ENCODE data around the gene ADK.

The ADK gene

DNA sequence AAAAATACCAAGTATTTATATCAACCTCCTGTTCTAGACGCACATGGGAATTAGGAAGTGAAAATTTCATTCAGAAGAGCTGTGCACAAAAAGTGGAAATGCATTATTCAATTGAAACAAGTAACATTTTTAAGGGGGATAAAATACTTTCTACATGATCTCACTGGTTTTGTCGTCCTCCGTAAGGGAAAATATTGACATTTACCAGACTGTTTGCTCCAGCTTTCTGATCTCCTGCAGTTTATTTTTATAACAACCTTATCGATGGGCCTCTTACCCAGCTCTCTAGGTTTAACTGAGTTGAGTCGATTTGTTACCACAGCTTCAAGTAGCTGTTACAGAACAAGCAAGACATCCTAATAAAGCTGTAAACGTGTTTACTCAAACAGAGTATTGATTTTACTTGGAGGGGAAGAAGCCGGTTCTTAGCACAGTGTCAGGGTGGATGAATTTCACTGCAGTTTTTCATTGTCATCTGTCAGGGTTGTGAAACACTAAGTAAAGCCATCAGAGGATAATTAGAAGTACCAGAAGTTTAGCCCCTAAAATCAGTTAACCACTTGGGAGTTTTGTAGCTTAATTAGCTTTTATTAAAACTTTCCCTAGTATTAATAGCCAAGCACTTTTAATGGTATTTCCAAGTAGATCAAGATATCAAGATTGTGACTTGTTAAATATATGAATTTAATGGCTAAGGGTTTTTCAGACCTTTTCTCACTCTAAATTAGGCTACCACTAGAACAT, 532.8 kb downstream of the ADK start:
- DNase-seq: no peak

DNA sequence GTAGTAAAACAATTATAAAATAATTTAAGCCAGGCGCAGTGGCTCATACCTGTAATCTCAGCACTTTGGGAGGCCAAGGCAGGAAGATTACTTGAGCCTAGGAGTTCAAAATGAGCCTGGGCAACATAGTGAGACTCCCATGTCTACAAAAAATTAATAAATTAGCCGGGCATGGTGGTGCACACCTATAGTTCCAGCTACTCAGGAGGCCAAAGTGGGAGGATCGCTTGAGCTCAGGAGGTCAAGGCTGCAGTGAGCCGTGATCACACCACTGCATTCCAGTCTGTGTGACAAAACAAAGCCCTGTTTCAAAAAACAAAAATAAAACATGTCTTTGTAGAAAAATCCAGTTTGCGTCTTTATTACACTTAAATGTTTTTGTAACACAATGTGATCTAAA, 533.4 kb downstream of the ADK start:
- no peak for DNase-seq

DNA sequence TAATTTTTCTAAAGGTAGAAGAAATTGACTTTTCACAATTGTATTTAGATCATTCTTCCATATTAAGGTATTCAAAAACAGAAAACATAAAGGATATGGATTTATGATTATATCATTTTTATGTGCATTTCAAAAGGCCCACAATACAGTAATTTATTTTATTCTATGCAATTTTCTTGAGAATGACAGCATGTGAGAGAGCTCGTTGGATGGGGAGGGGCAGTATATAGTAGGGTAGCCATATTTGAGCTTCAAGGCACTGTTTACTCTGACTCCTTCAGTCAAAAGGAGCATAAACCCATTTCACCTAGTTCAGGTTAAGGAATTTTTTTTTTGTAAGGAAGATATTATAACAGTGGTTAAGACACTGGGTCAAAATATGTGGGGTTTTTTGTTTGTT, 534.5 kb downstream of the ADK start:
- no peak for DNase-seq

DNA sequence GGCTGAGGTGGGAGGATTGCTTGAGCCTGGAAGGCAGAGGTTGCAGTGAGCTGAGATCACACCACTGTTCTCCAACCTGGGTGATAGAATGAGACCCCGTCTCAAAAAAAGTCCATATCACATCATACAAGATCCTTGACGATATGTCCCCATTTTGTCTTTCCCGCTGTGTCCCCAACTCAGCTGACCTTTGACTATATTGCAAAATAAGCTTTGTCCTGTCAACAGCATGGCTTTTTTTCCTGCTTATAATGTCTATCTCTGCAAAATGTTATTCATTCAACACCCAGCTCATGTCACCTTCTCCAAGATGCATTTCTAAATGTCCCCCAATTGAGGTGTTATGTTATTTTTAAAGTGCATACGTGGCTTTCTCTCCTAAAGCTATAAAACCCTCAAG, 539.4 kb downstream of the ADK start:
- no peak for DNase-seq

DNA sequence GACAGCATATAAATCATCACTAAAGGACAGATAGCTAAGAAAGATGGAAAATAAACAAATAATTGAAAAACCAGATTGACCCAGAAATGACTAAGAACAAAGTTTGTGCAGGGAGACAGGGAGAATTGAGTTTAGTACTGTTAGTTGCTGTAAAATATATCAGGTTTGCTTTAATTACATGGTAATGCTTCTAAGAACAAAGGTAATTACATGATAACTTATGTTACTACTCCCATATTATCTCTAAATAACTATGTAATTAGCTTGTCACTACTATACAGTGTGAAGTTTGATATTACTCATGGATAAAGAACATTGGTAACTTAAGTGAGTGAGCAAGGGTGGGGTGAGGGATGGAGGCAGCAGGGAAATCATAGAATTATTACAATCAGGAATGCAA, 540.1 kb downstream of the ADK start:
- DNase-seq: no peak

DNA sequence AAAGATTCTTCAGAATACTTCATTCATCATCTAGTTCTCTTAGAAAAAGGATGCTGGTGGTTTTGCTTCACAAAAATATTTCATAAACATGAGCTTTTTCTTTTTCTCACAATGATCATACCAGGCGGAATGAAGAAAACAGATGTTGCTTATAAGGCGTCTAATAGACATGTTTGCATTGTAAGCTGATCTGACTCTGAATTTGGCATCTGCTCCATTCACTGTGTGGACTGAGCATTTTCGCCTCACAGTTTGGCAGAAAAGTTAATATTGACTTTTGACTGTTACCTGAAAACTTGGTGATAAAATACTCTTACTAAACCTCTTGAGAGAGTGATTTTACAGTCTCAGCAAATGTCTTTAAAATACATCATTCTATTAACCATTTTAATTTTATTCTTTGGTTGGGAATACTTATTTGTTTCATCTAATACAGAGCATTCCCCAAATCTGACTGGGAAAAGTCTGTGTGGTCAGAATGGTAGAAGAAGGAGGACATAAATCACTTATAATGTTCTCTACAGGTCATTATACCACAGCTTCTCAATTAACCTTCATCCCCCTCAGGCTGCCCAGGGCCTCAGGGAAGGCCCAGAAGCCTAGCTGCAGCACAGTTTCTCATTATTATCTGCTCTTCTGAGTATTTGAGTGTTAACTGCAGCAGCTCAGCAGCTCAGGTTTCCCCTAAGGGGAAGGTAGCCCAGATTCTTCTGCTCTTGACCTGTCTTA, 553.8 kb downstream of the ADK start:
- DNase-seq: no peak

DNA sequence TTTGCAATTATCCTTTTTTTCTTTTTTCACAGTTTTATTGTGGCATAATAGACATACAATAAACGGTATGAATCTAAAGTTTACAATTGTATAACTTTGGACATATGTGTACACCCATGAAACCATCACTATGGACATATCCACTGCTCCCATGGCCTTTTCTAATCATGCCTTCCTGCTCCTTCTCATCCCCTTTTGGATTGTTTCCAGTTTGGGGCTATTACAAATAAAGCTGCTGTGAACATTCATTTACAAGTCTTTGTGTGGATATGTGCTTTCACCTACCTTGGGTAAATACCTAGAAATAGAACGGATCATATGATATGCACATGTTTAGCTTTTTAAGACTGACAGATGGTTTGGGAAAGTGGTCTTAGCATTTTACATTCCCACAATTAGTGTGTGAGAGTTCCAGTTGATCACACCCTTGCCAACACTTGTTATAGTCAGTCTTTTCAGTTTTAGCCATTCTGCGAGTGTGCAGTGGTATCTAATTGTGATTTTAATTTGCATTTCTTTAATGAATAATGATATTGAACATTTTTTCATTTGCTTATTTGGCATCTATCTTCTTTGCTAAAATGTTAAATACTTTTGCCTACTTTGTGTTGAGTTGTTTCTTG, 554.4 kb downstream of the ADK start:
- DNase-seq: no peak

DNA sequence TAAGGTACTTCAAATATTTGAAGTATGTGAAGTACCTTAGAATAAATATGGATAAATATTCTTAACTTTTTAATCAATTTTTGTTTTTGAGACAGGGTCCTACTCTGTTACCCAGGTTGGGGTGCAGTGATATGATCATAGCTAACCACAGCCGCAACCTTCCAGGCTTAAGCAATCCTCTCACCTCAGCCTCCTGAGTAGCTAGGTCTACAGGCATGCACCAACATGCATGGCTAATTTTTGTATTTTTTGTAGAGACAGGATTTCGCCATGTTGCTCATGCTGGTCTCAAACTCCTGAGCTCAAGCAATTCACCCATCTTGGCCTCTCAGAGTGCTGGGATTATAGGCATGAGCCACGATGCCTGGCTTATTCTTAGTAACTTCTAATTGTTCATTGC, 555.9 kb downstream of the ADK start:
- DNase-seq: no peak

DNA sequence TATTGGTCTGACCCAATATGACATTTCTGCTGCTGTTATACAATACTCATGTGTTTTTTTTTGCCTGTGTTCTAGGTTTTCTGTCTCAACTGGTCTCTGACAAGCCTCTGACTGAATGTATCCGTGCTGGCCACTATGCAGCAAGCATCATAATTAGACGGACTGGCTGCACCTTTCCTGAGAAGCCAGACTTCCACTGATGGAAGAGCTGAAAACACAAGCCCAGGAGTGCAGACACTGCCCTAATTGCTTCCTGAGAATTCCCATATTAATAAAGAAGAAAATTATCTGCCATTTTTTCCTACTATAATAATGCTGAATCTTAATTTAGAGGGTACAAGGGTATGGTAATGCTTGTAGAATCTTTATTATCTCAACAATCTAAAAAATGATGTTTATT, 557.2 kb downstream of the ADK start:
- no peak for DNase-seq

DNA sequence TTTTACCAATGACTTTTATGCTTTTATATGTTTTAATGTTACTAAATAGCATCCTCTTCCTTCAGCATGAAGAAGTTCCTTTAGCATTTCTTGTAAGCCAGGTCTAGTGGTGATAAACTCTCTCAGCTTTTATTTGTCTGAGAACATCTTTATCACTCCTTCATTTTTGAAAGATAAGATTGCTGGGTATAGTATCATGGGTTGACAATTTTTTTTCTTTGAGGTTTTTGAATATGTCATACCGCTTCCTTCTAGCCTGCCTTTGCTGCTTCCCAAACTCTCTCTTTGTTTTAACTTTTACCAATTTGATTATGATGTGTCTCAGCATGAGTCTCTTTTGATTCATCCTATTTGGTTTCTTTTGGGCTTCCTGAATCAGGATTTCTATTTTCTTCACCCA, 567.2 kb downstream of the ADK start:
- DNase-seq: no peak

DNA sequence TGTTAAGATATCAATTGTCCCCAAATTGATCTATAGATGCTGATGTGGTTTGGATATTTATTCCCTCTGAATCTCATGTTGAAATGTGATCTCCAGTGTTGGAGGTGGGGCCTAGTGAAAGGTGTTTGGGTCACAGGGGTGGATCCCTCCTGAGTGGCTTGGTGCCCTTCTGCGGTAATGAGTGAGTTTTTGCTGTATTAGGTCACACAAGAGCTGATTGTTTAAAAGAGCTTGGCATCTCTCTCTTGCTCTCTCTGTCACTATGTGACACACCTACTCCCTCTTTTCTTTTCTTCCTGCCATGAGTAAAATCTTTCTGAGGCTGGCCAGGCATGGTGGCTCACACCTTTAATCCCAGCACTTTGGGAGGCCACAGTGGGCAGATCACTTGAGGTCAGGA, 577.2 kb downstream of the ADK start:
- no peak for DNase-seq

DNA sequence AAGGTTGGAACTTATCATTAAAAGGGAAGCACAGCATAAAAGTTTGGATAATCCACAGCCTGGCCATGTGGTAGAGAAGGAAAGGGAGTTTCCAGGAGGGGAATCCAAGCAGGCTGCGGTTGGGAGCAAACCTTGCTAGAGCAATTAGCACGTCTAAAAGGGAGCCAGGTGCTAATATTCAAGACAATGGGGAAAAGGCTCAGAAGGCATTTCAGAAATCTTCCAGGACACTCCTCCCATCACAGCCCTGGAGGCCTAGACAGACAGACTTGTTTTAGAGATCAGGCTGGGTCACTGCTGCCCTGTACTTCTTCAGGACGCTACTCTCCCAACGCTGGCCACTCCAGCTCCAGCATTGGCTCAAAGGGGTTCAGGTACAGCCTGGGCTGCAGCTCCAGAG, 579.2 kb downstream of the ADK start:
- DNase-seq: no peak

DNA sequence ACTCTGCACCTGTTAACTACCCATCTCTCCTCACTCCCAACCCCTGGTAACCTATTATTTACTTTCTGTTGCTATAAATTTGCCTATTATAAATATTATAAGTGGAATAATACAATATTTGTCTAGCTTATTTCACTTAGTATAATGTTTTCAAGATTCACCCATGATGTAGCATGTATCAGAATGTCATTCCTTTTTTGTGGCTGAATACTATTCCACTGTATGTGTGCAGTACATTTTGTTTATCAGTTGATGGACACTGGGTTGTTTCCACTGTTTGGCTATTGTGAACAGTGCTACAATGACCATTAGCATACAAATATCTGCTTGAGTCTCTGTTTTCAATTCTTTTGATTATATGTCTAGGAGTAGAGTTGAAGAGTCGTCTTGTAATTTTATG, 582.6 kb downstream of the ADK start:
- no peak for DNase-seq

DNA sequence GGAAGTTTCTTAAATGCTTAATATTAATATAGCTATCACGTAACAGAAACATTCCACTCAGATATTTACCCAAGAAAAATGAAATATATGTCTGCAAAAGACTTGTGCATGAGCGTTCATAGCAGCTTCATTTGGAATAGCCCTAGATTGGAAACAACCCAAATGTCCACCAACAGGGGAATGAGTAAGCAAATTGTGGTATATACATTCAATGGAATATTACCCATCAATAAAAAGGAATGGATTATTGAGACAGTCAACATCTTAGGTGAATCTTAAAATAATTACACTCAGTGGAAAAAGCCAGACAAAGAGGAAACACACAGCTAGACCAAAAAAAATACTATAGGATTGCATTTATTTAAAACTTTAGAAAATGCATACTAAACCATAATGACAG, 585.0 kb downstream of the ADK start:
- DNase-seq: no peak

DNA sequence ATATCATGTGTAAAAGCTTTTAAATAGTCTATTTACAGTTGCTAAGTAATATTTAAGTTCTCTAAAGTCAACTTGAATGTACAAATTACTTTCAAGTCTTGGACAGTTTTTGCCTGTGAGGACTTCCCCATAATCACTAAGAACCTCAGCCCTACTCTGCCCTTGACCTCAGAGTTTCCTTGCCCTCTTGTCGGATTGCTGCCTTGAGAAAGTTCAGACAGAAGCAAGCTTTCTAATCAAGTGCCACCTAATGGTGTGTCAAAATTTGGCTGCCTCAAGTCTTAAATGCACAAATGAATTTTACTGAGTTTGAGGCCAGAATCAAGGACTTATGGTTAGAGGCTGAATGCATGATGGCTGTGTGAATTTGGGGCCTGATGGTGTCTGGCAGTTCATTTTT, 587.0 kb downstream of the ADK start:
- DNase-seq: no peak

DNA sequence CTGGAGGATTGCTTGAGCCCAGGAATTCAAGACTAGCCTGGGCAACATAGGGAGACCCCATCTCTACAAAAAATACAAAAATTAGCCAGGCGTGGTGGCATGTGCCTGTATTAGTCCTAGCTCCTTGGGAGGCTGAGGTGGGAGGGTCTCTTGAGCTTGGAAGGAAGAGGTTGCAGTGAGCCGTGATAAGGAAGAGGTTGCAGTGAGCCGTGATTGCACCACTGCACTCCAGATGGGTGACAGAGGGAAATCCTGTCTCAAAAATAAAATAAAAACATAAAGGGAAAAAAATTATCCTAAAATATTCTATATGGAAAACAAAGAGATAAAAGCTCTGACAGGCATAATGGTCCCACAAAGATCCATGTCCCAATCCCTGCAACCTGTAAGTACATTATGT, 587.5 kb downstream of the ADK start:
- no peak for DNase-seq

DNA sequence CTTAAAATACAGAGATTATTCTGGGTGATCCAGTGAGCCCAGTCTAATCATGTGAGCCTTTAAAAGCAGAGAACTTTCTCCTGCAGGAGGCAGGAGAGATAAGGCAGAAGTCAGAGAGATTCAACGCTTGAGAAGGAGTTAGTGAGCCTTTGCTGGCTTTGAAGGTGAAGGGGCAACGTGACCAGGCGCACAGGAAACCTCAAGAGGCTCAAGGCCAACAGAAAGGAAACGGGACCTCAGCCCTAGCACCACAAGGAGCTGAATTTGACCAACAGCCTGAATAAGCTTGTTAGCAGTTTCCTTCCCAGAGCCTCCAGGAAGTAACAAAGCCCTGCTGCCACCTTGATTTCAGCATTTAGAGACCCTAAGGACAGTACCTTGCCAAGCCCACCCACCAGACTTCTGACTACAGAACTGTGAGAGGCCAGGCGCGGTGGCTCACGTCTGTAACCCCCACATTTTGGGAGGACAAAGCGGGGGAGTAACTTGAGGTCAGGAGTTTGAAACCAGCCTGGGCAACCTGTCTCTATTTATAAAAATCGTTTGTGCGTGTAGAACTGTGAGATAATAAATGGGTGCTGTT, 588.1 kb downstream of the ADK start:
- no peak for DNase-seq

DNA sequence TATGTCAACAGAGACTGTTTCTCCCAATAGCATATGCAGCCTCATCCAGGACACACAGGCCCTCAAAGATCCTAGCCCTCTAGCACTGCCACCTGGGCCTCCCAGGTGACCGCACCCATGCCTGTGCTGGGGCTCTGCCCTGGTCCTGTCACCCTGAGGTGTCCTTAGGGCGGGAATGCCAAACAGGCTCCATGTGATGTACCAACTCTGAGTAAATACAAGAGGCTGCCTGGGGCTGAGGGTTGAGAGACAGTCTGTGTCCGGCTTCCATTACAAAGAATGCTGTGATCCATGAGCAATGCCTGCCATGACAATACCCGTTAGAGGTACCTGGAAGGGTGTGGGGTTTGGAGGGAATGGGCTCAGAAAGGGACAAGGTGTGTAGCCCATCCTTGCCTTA, 592.4 kb downstream of the ADK start:
- no peak for DNase-seq

DNA sequence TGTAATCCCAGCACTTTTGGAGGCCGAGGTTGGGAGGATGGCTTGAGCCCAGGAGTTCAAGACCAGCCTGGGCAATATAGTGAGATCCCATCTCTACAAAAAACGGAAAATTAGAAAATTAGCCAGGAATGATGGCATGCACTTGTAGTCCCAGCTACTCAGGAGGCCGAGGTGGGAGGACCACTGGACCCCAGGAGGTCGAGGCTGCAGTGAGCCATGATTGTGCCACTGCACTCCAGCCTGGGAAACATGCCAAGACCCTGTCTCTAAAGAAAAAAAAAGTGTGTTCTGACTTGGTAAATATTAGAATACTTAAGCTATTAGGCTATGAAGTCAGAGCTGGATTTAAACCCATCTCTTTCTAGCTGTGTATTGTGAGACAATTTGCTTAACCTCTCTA, 594.4 kb downstream of the ADK start:
- no peak for DNase-seq

DNA sequence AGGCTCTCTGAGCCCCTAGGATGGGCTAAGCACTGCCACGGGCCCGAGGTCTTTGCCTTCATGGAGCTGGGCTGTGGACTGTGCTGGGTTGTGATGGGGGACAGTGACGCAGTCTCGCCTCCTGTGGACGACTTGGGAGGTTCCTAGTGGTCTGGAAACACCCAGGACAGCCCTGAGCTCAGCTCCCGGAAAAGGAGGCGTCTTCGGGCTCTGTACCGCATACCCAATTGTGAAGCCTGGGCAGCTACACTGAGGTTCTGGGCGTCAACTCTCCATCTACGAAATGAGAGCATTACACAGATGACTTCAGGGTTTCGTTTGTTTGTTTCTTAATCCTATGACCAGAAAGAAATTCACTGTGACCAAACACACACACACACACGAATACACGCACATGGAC, 595.8 kb downstream of the ADK start:
- DNase-seq: no peak

DNA sequence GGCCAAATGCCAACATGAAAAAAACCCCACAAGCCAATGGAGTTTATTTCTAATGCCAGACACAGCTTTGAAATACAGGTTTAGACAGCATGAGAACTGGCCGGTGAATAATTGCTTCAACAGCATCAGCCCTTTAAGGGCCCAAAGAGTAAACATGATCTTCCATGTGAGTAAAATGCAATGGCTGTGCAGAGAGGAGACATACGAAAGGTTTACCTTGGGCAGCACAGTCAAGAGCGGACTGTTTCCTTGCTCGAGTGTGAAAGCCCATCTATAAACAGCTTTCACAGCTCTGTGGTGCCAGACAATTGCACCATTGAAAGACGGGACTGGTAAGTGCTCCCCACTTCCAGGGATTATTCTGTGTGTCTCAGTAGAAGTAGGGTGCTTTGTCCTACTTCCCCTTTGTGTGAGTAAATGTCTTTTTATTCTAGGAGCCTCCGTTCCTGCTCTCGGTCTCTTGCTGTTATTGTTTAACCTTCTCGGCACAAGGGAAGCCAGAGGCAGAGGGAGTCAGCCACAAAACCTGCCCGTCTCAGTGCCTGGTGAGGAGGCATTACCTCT, 597.5 kb downstream of the ADK start:
- no peak for DNase-seq

DNA sequence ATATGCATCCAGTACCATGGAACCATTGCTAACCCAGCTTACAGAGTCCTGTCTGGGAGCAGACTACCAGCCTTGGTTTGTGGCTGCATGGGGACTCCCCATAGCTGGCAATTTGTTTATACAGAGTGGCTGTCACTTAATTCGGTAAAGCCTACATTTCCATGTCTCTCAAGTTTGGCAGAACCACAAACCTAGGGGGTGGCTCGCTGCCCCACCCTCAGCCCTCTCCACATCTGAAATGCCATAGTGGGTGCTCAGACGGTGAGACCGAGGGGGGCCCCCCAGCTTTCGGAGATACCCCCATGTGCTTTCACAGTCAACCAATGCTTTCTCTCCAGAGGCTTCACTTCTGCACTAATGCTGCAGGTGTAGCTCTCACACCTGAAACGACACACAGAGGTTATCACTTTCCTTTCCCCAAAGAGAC, 599.8 kb downstream of the ADK start:
- DNase-seq: no peak

DNA sequence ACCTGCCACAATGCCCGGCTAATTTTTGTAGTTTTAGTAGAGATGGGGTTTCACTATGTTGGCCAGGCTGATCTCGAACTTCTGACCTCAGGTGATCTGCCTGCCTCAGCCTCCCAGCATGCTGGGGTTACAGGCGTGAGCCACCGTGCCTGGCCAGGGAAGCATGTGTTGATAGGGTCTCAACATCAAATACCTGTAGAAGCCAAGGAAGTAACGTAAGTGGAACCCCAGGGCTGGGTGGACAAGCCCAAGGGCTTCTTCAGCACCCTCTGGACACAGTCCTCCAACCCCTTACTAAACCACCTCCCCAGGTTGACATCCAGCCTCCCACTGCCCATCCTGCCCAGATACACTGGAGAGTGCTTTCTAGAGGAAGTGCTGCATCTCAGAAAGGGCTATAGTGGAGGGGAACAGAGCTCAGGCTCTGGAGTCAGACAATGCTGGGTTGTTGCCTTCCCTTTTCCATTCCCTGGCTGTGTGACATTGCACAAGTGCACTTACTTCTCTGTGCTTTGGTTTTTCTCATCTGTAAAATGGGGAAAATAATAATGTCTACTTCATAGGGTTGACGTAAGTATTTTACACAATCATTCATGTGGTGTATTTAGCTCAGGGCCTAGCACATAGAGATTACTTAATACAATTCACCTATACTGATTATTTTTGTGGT, 601.5 kb downstream of the ADK start:
- no peak for DNase-seq

All from activated CD4-positive, alpha-beta T cell treated with anti-CD3 and anti-CD28 coated beads for 1 hour (primary cell).